HCT116 (cell line): ENCODE results near the gene CYP4A11.
"Not testable (repeated sequence)": the region's sequence is repeated elsewhere in the genome, so short reads cannot be mapped to it uniquely, and the experiment has no call there.

Experiments
- CTCF ChIP-seq, 3 experiments: fragments of 200-600 bp in 1 of 3; sonication (generic) in 1 of 3; IDR thresholded peaks in 2 of 3; conservative IDR thresholded peaks in 1 of 3; 2 replicates each; pipeline ENCODE4 v1.5.1; 2012 to 2017; ENCODE audit warnings: low read depth in 2 of 3, low read length in 2 of 3, antibody characterized with exemption in 1 of 3, borderline replicate concordance in 1 of 3, control low read depth in 1 of 3, mild to moderate bottlenecking in 1 of 3, mixed read lengths in 1 of 3, mixed run types in 1 of 3, moderate library complexity in 1 of 3; ENCODE audit not compliant: insufficient read depth in 1 of 3
- EZH2 ChIP-seq: fragments of 200-600 bp; sonication (generic); IDR thresholded peaks from 2 replicates; pipeline ENCODE4 v1.6.1; 2017; ENCODE audit warnings: antibody characterized with exemption, mixed run types
- POLR2A ChIP-seq: IDR thresholded peaks from 2 replicates; pipeline ENCODE4 v1.7.0; 2011; ENCODE audit warnings: borderline replicate concordance; ENCODE audit not compliant: insufficient read depth, insufficient read length; ENCODE audit errors: extremely low read depth

GRCh38 chr1:46949417-46949666, 8.1 kb upstream of the CYP4A11 start:
- TF ChIP-seq POLR2A; CTCF (IDR thresholded peaks at IDR 0.05 in 2 of 3, conservative IDR thresholded peaks at IDR 0.05 in 1 of 3; ENCODE audit: borderline replicate concordance in 1 of 3, insufficient read depth in 1 of 3, low read depth in 2 of 3, low read length in 2 of 3); EZH2: not testable (repeated sequence)
